ENCODE results near the gene CAPN10. TPM values are rescaled to one million over a fixed set of nuclear protein-coding genes. Genes with fewer than 3 reads are reported as not detected.

The CAPN10 gene, protein sequence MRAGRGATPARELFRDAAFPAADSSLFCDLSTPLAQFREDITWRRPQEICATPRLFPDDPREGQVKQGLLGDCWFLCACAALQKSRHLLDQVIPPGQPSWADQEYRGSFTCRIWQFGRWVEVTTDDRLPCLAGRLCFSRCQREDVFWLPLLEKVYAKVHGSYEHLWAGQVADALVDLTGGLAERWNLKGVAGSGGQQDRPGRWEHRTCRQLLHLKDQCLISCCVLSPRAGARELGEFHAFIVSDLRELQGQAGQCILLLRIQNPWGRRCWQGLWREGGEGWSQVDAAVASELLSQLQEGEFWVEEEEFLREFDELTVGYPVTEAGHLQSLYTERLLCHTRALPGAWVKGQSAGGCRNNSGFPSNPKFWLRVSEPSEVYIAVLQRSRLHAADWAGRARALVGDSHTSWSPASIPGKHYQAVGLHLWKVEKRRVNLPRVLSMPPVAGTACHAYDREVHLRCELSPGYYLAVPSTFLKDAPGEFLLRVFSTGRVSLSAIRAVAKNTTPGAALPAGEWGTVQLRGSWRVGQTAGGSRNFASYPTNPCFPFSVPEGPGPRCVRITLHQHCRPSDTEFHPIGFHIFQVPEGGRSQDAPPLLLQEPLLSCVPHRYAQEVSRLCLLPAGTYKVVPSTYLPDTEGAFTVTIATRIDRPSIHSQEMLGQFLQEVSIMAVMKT
- total RNA-seq: 20.1 TPM in 2 replicates

DNA sequence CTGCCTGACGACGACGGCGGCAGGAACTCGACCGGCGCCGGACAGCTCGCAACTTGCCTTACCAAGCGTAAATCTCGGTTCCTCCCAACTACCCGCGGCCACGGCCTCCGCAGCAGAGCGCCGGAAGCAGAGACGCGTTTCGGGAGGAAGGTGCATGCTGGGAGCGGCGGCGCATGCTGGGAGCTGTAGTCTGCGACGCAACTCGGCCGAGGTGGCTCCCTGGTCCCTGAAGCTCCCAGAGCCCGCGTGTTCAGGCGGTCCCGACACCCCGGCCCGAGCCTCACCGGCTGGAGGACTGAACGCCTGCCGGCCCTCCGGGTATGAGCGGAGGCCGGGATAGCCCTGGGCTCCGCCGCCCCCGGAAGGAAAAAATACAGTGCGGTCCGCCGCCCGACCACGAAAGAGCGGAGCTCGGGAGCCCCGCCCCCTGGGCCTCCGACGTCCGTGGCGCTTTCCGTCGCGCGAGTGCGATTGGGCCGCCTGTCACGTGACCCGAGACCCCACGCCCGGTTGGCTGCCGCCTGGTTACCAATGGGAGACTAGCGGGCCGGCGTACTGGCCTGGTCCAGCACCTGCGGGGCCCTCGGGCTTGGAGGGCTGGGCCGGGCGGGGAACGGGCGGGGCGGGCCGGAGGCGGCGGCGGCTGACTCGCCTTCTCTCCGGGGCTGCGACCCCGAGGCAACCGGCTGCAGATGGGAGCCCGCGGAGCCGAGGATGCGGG is at the start of gene CAPN10:
Gene CAPN10, plus strand, starts transcription at position 537 of the 721 bp plus-strand sequence. Its CDS starts 178 bp downstream, at position 715.

DNA sequence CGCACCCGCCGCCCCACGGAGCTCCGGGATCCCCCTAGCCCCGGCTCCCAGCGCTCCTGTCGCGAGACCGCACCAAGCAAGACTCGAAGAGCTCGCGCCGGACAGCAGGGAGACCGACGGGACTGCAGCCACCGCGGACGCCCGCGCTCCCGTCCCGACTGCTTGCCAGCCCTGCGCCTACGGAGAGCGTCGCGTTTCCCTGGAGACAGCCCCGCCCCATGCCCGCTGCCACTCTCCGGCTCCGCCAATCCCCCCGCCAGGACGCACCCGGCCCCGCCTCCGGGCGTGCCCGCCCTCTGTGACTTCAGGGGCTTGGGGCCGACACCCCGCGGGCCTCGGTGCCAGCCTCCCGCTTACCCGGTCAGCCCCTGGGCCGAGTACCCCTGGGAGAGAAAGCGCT is 28.7 kb upstream of the CAPN10 start, which contains the start of gene ANKMY1:
Gene ANKMY1, minus strand, starts transcription at position 181 of the 400 bp plus-strand sequence. CDS start 653 bp downstream, outside the sequence.

DNA sequence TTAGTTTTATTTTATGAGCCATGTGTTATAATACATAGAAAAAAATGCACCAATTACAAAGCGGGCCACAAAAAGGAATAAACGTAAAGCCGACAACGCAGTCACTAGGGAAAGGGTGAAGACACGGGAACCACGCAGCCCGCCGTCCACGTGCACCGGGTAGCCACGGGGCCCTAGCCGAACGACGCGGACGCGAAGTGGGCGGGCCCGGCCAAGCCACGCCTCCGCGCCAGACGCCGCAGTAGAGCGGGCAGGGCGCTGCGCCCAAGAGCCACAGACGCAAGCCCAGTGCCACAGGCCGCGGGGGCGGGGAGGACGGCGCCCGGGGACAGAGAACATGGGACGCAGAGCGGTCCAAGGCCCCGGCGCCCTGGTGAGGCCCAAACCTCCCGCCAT is 26.5 kb upstream of the CAPN10 start, which contains the start of gene DUSP28:
Gene DUSP28, plus strand, starts transcription at position 274 of the 396 bp plus-strand sequence. CDS start 328 bp downstream, outside the sequence.

DNA sequence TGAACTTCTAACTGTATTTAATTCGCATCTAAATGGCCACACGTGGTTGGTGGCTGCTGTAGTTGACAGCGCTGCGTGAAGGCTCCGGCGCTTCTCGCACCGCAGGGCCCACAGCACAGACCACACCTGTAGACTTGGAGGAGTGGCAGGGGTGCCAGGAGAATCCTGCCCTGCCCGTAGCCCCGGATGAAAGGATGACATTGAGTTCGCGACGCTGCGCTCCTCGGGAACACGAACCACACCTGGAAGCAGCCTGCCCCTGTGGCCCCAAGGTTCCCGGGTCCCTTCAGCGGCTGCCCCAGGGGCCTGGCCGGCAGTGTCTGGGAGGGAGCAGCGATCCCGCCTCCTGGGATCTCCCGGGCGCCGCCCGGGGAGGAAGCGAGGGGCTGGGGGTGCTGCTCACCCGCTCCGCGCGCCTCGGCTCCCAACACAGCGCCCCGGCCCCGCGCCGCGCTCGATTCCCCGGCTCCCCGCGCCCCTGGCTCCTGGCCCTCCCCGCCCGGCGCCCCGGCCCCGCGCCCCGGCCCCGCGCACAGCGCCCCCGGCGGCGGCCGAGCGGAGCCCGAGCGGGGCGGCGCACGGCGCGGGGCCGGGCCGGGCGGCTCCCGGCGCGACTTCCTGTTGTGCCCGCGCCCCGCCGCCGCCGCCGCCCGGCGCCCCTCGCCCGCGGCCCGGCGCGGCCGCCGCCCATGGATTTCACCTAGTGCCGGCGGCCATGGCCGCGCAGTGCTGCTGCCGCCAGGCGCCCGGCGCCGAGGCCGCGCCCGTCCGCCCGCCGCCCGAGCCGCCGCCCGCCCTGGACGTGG is 18.5 kb upstream of the CAPN10 start, which contains the start of gene RNPEPL1:
Gene RNPEPL1, plus strand, starts transcription at position 613 of the 806 bp plus-strand sequence. Its CDS starts 103 bp downstream, at position 716.

DNA sequence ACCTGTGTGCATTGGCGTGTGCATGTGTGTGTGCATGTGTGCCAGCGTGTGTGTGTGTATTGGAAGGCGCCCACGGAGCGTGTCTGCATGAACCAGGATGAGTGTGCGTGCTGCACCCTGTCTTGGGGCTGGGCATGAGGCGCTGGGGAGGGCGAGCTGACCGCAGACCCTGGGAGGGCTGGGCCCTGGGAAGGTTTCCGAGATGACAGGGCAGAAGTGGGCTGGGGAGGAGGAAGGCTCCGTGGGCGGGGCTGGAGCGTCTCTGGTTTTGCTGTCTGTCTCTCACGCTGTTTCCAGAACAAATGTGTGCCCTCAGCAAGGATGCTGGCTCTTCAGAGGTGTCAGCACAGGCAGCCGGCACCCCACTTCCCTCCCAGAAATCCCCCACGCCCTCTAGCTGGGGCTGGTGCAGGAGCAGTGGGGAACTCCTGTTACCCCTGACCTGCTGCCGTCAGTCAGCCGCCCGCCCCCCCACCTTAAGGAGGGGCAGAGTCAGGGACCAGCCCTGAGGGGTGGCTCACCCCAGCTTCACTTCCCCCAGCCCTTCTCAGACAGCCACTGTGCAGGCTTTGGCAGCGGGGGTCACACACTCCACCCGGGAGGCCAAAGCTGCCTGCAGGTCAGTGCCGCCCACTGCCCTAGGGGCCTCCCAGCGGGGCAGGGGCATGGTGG is 38.6 kb downstream of the CAPN10 start, which contains the start of gene GPR35:
Gene GPR35, plus strand, starts transcription at position 531 of the 672 bp plus-strand sequence. CDS start 4,473 bp downstream, outside the sequence.

Other genes with a start within 250 kb of the CAPN10 start
- gene GPC1, start 151.1 kb upstream of the CAPN10 start, total RNA-seq: 52.1 and 57.9 TPM in 2 replicates
- gene ANKMY1, start 28.7 kb upstream of the CAPN10 start, total RNA-seq: 4.8 and 5.8 TPM in 2 replicates
- 2.0 and 2.1 TPM in 2 replicates for gene DUSP28, start 26.4 kb upstream of the CAPN10 start, total RNA-seq
- gene RNPEPL1, start 18.2 kb upstream of the CAPN10 start, total RNA-seq: 7.4 and 8.5 TPM in 2 replicates
- 0.28 and 0.74 TPM in 2 replicates for gene GPR35, start 38.7 kb downstream of the CAPN10 start, total RNA-seq
- gene AQP12B, start 96.2 kb downstream of the CAPN10 start, total RNA-seq: not detected in 2 replicates
- not detected in 2 replicates for gene AQP12A, start 105.1 kb downstream of the CAPN10 start, total RNA-seq
- not detected in 2 replicates for gene KIF1A, start 233.5 kb downstream of the CAPN10 start, total RNA-seq

Measured in smooth muscle cell of bladder (primary cell).